SH-SY5Y (cell line): ENCODE measurements around the gene COL18A1.

Experiments used
- GATA2 ChIP-seq: IDR thresholded peaks from 2 replicates; pipeline ENCODE4 v1.6.1; 2011; ENCODE audit warnings: mild to moderate bottlenecking, low read depth, low read length
- GATA3 ChIP-seq: IDR thresholded peaks from 2 replicates; pipeline ENCODE4 v1.6.1; 2011; ENCODE audit warnings: low read depth, mild to moderate bottlenecking, low read length, moderate library complexity

- TF ChIP-seq GATA3 = no peak
- no peak for TF ChIP-seq GATA2
Measured at GRCh38 chr21:45505416-45506021, 100.6 kb downstream of the COL18A1 start.
